GM18511 (cell line): ENCODE results near the gene GTSE1.

Experiments
- ATAC-seq: cut with Tn5 transposase; IDR thresholded peaks from one replicate; pipeline ENCODE4 v1.9.1; 2021; ENCODE audit warnings: mild to moderate bottlenecking, moderate library complexity; ENCODE audit not compliant: unreplicated experiment

The GTSE1 gene

DNA sequence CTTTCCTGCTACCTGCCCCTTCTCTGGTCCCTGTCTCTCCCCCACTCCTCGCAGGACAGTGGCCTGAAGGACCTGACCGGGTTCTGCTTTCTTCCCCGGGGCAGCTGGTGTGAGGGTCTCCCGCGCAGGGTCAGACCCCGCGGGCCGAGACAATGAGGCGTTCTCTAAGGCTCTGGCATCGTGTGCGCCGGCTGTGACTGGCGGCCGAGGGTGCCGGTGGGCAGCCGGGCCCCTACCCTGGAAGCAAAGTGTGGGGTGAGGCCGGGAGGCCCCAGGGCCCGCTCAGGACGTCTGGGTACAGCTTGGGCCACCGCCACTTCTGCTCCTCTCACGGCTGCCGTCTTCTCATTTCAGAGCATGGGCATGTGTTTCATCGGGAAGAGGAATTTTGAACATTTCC, 55.1 kb downstream of the GTSE1 start:
- no peak for ATAC-seq

GRCh38 chr22:46352276-46352675, 55.6 kb downstream of the GTSE1 start:
- no peak for ATAC-seq

DNA sequence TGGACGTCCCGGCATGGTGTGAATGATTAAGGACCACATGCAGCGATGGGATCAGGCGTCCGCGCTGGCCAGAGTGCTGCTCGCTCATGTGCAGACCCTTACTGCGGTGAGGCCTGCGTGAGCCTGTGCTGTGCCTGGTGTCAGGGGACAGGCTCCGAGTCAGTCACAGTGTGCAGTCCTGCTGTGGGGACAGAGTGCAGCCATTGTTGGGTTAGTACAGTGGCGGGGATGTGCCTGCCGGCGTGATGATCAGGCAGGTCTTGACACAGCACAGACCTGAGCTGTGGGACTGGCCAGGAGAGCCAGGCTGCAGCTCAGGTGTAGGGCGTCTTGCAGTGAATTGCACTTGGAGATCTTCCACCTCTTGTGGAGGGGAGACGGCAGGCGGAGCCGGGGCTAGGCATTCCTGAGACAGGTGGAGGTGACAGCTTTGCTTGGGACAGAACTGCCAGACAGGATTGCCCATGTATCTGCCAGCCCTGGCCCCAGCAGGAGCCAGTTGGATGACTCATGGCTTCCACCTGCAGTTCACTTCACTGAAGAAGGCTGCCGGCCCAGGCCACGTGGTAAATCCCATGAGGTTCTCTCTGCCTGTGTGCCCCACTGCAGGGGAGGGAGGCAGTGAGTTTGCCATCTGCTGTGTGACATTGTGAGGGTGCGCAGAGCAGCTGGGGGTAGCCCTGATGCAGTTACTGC, 56.2 kb downstream of the GTSE1 start:
- ATAC-seq = no peak

GRCh38 chr22:46353483-46354105, 56.9 kb downstream of the GTSE1 start:
- no peak for ATAC-seq

- no peak for ATAC-seq
Measured at GRCh38 chr22:46354176-46354992, 57.7 kb downstream of the GTSE1 start.

- ATAC-seq = no peak
Measured at GRCh38 chr22:46354993-46355305, 58.3 kb downstream of the GTSE1 start.

DNA sequence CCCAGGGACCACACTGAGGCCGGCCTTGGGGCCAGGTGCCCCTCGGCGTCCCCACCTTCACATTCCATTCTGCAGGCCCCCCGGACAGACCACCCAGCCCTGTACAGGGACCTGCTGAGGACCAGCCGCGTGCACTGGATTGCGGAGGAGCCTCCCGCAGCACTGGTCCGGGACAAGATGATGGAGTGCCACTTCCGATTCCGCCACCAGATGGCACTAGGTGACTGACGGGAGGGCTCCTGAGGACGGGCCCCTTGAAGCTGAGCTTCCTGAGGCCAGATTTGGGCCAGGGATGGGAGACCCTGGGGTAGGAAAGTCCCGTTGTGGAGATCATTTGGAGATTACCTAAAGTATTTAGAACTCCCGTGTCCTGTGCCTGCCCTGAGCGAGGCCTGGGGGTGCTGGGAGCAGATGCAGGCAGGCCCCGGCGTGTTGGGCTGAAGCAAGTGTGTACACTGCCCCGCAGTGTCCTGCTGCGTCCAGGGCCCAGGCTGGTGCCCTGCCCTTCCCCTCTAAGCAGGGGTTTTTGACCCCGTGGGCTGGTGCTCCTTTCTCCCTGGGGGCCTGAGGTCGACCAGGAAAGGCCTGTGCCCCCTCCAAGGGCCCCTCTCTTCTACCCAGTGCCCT, 58.8 kb downstream of the GTSE1 start:
- ATAC-seq = no peak

- ATAC-seq = no peak
Measured at GRCh38 chr22:46355996-46356471, 59.4 kb downstream of the GTSE1 start.

DNA sequence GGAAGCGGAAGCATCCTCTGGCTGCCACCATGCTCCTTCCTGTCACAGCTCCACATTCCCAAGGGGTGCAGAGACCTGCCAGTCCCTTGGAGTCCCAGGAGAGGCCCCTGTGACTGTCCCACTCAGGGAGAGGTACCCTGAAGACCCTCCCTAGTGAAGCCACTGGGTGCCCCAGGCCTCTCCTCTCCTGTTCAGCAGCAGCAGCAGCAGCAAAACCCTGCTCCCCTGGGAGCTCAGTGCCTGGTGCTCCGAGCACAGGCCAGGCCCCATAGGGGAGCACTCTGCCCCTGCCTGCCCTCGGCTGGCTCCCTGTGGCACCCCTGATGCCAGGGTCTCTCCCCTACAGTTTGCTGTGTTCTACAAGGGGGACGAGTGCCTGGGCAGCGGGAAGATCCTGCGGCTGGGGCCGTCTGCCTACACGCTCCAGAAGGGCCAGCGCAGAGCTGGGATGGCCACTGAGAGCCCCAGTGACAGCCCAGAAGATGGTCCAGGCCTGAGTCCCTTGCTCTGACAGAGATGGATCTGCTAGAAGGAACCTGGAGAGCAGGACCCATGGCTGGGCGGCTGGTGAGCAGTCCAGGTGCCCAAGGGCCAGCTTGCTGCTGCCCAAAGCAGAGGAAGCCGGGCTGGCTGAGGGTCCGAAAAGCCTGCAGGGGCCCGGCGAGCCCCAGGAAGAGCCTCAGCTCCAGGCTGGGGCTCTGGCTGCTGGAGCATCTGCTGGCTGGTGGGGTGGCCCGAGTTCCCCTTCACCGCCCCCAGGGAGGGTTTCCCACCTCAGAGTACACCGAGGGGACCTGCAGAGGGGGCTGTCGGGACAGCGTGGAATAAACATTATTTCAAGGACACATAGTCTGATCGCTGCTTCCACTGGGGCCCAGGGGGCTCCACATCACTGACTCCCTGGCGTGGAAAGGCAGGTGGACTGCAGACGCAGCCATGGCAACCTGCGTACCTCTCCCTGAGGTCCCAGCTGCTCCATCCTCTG, 60.1 kb downstream of the GTSE1 start:
- no peak for ATAC-seq

DNA sequence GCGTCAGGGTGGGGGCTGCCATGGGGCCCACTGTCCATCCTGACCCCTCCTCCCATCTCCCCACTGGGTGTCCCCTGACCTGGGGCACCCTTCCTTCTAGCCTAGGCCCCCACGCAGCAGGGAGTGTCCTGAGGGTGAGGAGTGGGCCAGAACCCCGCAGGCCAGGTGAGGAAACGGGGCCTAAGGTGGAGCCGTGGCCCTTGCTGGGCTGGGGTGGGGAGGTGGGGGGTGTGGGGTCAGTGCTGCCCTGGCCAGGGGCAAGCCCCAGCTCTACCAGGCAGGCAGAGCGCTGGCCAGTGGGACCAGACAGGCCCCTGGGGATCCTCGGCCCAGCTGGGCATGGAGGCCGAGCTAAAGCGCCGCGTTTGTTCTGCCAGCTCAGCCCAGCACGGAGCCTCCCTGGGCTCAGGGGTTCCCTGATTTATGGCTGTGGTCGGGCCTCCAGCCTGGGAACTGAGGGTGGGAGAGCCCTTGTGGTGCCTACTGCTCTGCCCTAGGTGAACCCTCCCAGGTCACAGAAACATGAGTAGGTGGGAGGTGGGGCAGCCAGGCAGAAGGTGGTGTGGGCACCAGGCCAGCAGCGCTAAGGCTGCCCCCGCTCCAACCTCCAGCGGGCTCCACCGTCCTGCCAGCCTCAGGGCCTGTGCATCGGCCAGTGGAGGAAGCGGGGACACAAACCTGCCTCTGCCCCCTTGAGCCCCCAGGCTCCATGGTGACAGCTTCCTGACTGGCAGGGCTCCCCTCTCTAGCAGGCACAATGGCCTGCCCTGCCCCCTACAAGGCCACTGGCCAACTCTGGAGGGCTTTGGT, 61.2 kb downstream of the GTSE1 start:
- ATAC-seq = no peak

GRCh38 chr22:46358766-46359165, 62.1 kb downstream of the GTSE1 start:
- ATAC-seq = no peak

GRCh38 chr22:46359362-46359761, 62.7 kb downstream of the GTSE1 start:
- ATAC-seq = no peak

DNA sequence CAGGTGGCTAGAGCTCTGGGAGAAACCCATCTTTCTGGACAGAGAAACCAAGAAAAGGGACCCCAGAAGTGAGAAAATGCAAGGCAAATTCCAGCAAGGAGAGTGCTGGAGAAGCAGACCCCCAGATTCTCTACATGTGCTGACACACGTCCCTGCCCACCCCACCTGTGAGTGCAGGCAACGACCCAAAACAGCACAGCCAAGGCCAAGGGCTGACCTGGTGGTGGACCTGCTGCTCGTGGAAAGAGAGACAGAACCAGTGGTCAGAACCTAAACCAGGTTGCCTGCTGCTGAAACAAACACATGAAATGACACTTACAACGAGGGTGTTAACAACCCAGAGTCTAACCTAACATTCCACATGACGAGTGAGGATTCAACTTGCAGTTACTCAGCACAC, 63.4 kb downstream of the GTSE1 start:
- no peak for ATAC-seq

- no peak for ATAC-seq
Measured at GRCh38 chr22:46360891-46361290, 64.2 kb downstream of the GTSE1 start.

DNA sequence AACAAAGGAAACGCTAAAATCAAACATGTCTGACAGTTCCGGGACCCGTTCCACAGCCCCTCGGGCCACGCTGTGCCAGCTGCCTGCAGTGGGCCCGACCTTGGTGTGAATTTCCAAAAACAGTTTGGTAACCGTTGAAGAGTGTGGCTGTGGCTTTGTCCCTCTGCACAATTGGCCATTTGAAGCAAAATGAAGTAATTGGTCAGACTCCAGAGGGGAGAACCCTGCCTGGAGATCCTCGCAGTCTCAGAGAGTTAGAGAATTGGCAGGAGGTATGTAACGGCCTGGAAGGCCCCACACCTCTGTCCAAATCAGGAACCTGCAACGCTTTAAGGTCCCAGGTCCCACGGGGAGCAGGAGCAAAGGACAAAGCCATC, 65.1 kb downstream of the GTSE1 start:
- ATAC-seq = no peak

GRCh38 chr22:46362203-46362933, 65.7 kb downstream of the GTSE1 start:
- no peak for ATAC-seq

DNA sequence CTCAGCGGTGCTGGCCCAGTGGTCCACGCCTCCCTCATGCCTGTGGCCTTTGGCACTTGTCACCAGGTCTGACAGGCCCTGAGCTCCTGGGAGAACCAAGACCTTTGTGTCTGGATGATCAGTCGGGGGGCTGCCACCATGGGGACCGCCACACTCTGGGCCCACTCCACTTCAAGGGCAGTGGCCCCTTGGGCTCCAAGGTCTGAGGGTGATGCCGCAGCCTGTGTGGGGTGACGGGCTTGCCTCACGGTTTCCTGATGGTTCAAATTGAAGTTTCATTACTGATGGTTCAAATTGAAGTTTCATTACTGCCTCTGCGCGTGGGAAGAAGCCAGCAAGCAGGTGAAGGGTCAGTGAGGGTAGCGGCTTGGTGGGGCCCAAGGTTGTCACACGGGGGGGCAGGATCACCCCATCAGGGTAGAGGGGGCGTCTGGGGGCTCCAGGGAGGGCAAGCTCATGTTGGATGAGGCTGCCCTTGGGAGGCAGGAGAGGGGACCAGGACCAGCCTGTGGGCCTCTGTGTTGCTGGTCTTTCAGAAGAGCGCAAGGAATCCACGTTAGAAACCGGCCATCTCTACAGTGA, 66.4 kb downstream of the GTSE1 start:
- ATAC-seq = no peak

- ATAC-seq = no peak
Measured at GRCh38 chr22:46363611-46364321, 67.1 kb downstream of the GTSE1 start.
